ENCODE data around the gene RAD51B.

Gene RAD51B

DNA sequence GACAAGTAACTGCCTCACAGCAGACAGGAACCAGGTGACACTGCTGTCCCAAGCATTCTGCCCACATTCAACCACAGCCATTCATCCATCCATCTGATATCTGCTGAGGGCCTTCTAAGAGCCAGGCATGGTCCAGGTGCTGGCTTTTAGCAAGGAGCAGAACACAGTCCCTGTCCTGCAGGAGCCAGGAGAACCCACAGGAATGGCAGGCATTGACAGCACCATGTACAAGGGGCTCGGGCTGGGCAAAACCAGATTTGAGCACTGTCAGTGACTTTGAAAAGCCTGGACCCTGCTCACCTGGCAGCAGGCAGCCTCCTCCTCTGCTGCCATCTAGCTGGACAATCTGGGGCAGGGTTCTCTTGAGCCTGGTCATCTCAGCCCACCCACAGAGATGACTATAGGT, 836.3 kb downstream of the RAD51B start:
- Histone ChIP-seq H3K9ac (ENCODE audit: insufficient read length) (no peak overlapping the region), H3K9me3 (ENCODE audit: low read depth, low read length) (no peaks in the 10 kb centered on the region), H3K36me3 (ENCODE audit: insufficient read depth, low read length) (no peaks in the 10 kb centered on the region), H3K4me3 (no peak overlapping the region), H3K27ac (no peak overlapping the region)
- TF ChIP-seq POLR2AphosphoS5 (IDR thresholded peaks at IDR 0.05; ENCODE audit: borderline replicate concordance, low read depth, low read length) (no peak), EZH2 (IDR thresholded peaks at IDR 0.05) (no peak), FOXP2 (optimal IDR thresholded peaks at IDR 0.05; ENCODE audit: control extremely low read depth, extremely low read length, insufficient read depth) (no peak)
- no peak for DNase-seq (ENCODE audit: low read depth, low spot score)

DNA sequence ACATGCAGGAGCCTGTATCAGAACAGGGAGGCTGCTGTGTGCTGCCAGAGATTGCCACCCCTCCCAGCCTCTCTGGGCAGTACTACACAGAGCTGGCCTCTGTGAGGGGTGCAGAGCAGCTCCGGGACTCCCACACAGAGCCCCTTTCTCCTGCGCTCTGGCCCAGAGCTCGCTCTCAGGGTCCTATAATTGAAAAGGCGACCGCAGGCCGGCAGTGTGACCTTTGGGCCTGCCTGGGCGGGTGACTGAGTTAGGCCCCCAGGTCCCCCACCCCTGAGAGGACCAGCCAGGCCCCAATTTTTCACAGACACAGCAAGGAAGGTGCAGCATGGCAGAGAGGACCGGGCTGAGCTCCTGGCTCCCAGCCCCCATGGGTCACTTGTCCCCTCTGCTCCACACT, 836.9 kb downstream of the RAD51B start:
- no peak overlapping the region for H3K27ac ChIP-seq
- H3K36me3 ChIP-seq (ENCODE audit: insufficient read depth, low read length) = no peaks in the 10 kb centered on the region
- TF ChIP-seq FOXP2 (optimal IDR thresholded peaks at IDR 0.05; ENCODE audit: control extremely low read depth, extremely low read length, insufficient read depth) = no peak
- TF ChIP-seq POLR2AphosphoS5 (IDR thresholded peaks at IDR 0.05; ENCODE audit: borderline replicate concordance, low read depth, low read length) = no peak
- TF ChIP-seq EZH2 (IDR thresholded peaks at IDR 0.05) = no peak
- no peak overlapping the region for H3K4me3 ChIP-seq
- H3K9ac ChIP-seq (ENCODE audit: insufficient read length) = no peak overlapping the region
- no peaks in the 10 kb centered on the region for H3K9me3 ChIP-seq (ENCODE audit: low read depth, low read length)
- no peak for DNase-seq (ENCODE audit: low read depth, low spot score)

- TF ChIP-seq POLR2AphosphoS5 (IDR thresholded peaks at IDR 0.05; ENCODE audit: borderline replicate concordance, low read depth, low read length) = no peak
- no peak for TF ChIP-seq EZH2 (IDR thresholded peaks at IDR 0.05)
- TF ChIP-seq FOXP2 (optimal IDR thresholded peaks at IDR 0.05; ENCODE audit: control extremely low read depth, extremely low read length, insufficient read depth) = no peak
- H3K36me3 ChIP-seq (ENCODE audit: insufficient read depth, low read length) = no peaks in the 10 kb centered on the region
- no peak overlapping the region for H3K9ac ChIP-seq (ENCODE audit: insufficient read length)
- H3K27ac ChIP-seq = no peak overlapping the region
- no peak for DNase-seq (ENCODE audit: low read depth, low spot score)
- H3K4me3 ChIP-seq = no peak overlapping the region
- no peaks in the 10 kb centered on the region for H3K9me3 ChIP-seq (ENCODE audit: low read depth, low read length)
Measured at GRCh38 chr14:68657300-68658028, 837.9 kb downstream of the RAD51B start.

DNA sequence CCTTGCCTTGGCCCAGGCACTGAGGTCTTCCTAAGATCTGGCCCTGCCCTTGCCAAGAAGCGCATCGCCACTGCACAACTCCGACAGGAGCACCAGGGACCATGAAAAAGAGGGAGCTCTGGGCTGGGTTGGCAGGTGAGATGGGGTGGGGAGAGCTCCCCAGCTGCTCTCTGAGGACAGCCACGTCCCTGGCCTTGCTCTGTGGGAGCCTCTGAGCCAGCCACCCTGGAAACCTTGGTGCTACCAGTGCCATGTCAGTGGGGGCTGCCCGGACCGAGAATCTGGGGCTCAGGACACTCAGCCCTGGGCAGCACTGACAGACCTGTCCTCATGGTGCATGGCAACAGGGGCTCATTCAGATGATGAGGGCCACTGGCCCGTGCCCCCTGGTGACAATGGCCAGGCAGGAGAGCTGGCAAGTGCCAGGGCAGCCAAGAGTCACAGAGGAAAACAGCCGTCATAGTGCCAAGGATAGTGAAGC, 838.5 kb downstream of the RAD51B start:
- Histone ChIP-seq H3K4me3 (no peak overlapping the region), H3K9me3 (ENCODE audit: low read depth, low read length) (no peaks in the 10 kb centered on the region), H3K9ac (ENCODE audit: insufficient read length) (no peak overlapping the region), H3K36me3 (ENCODE audit: insufficient read depth, low read length) (no peaks in the 10 kb centered on the region), H3K27ac (no peak overlapping the region)
- TF ChIP-seq EZH2 (IDR thresholded peaks at IDR 0.05) (no peak), FOXP2 (optimal IDR thresholded peaks at IDR 0.05; ENCODE audit: control extremely low read depth, extremely low read length, insufficient read depth) (no peak), POLR2AphosphoS5 (IDR thresholded peaks at IDR 0.05; ENCODE audit: borderline replicate concordance, low read depth, low read length) (no peak)
- no peak for DNase-seq (ENCODE audit: low read depth, low spot score)

DNA sequence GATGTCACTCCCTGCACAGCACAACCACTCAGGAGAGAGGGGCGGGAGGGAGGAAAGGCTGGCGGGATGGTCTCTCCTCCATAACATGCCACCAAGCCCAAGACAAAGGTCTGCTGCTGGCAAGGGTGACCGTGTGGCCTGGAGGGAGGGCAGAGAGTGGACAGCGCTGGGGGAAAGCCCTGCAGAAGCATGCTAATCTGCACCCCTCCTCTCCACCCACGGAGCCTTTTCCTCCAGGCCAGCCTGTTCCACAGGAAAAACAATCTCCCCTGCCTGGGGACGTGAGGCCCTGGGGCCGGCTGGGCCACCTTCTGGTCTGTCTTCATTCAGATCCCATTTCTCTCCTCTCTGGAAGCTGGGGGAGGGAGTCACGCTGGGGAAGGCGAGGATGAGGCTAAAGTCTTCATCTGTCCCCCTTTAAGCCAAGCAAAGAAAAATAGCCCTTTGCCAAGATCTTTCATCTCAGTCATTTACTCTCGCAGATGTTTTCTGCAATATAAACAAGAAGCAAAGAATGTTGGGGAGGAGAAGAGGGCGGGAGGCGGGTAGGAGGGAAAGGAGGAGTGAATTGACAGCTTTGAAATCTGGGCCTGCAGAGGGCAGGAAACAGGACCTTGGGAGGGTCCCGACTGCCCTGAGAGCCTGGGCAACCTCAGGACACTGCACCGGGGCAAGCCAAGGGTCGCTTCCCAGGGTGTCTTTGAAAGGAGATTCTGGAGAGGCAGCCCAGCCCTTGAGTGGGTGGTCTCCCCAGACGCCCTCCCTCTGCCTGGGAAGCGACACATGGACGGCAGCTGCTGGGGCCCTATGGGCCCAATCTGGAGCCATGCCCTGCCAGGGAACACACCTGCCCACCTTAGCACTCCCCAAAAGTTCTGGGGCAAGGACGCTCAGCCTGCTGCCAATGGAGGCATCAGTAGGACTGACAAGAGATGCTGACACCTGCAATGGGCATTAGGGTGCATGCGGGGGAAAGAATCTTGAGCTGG, 839.7 kb downstream of the RAD51B start:
- no peak overlapping the region for H3K27ac ChIP-seq
- TF ChIP-seq EZH2 (IDR thresholded peaks at IDR 0.05) = no peak
- no peak for TF ChIP-seq POLR2AphosphoS5 (IDR thresholded peaks at IDR 0.05; ENCODE audit: borderline replicate concordance, low read depth, low read length)
- no peak for TF ChIP-seq FOXP2 (optimal IDR thresholded peaks at IDR 0.05; ENCODE audit: control extremely low read depth, extremely low read length, insufficient read depth)
- H3K9me3 ChIP-seq (ENCODE audit: low read depth, low read length) = no peaks in the 10 kb centered on the region
- no peak overlapping the region for H3K9ac ChIP-seq (ENCODE audit: insufficient read length)
- no peak overlapping the region for H3K4me3 ChIP-seq
- no peaks in the 10 kb centered on the region for H3K36me3 ChIP-seq (ENCODE audit: insufficient read depth, low read length)
- no peak for DNase-seq (ENCODE audit: low read depth, low spot score)

GRCh38 chr14:68660495-68660894, 840.9 kb downstream of the RAD51B start:
- no peak overlapping the region for H3K27ac ChIP-seq
- no peak for TF ChIP-seq FOXP2 (optimal IDR thresholded peaks at IDR 0.05; ENCODE audit: control extremely low read depth, extremely low read length, insufficient read depth)
- no peak for TF ChIP-seq EZH2 (IDR thresholded peaks at IDR 0.05)
- TF ChIP-seq POLR2AphosphoS5 (IDR thresholded peaks at IDR 0.05; ENCODE audit: borderline replicate concordance, low read depth, low read length) = no peak
- DNase-seq (ENCODE audit: low read depth, low spot score) = no peak
- H3K9ac ChIP-seq (ENCODE audit: insufficient read length) = no peak overlapping the region
- H3K9me3 ChIP-seq (ENCODE audit: low read depth, low read length) = no peaks in the 10 kb centered on the region
- H3K36me3 ChIP-seq (ENCODE audit: insufficient read depth, low read length) = no peaks in the 10 kb centered on the region
- no peak overlapping the region for H3K4me3 ChIP-seq

- Histone ChIP-seq H3K9ac (ENCODE audit: insufficient read length) (no peak overlapping the region), H3K27ac (no peak overlapping the region), H3K9me3 (ENCODE audit: low read depth, low read length) (no peaks in the 10 kb centered on the region), H3K36me3 (ENCODE audit: insufficient read depth, low read length) (no peaks in the 10 kb centered on the region), H3K4me3 (no peak overlapping the region)
- no peak for DNase-seq (ENCODE audit: low read depth, low spot score)
- TF ChIP-seq EZH2 (IDR thresholded peaks at IDR 0.05) (no peak), POLR2AphosphoS5 (IDR thresholded peaks at IDR 0.05; ENCODE audit: borderline replicate concordance, low read depth, low read length) (no peak), FOXP2 (optimal IDR thresholded peaks at IDR 0.05; ENCODE audit: control extremely low read depth, extremely low read length, insufficient read depth) (no peak)
Measured at GRCh38 chr14:68661226-68662225, 841.9 kb downstream of the RAD51B start.
